K562 (cell line): ENCODE data around the gene NAT14. TPM values are rescaled to one million over a fixed set of nuclear protein-coding genes. Genes with fewer than 3 reads are reported as not detected.

Source experiments
- ARID4B ChIP-seq: sonication (generic); formaldehyde crosslinking; IDR thresholded peaks from 2 replicates; pipeline ENCODE4 v1.8.0; 2022; ENCODE audit warnings: mild to moderate bottlenecking, missing genetic modification reagents
- BCOR ChIP-seq: fragments of 450-650 bp; IDR thresholded peaks from 2 replicates; pipeline ENCODE4 v1.6.1; 2016
- BDP1 ChIP-seq: IDR thresholded peaks from 3 replicates; pipeline ENCODE4 v1.6.1; 2011; ENCODE audit not compliant: insufficient read length, insufficient read depth
- CHD1 ChIP-seq: fragments of 200-600 bp; sonication (generic); IDR thresholded peaks from one replicate; pipeline ENCODE4 v1.6.1; 2012; ENCODE audit warnings: mild to moderate bottlenecking, moderate library complexity, low read length, inconsistent platforms
- GATA2 ChIP-seq: sonication (generic); formaldehyde crosslinking; IDR thresholded peaks from 2 replicates; pipeline ENCODE4 v1.4.0; 2020; ENCODE audit warnings: mild to moderate bottlenecking, missing genetic modification reagents
- HINFP ChIP-seq: fragments of 450-650 bp; conservative IDR thresholded peaks from 2 replicates; pipeline ENCODE4 v1.6.1; 2016; ENCODE audit warnings: missing genetic modification characterization, low read depth, mild to moderate bottlenecking, control low read depth, missing compliant biosample characterization
- HNRNPH1 ChIP-seq: fragments of 200-400 bp; formaldehyde crosslinking; optimal IDR thresholded peaks from 2 replicates; pipeline ENCODE3; 2017; ENCODE audit warnings: low read depth, mild to moderate bottlenecking, low read length, moderate library complexity
- IRF1 ChIP-seq: sonication (generic); formaldehyde crosslinking; IDR thresholded peaks from 2 replicates; pipeline ENCODE4 v1.8.0; 2022; ENCODE audit warnings: missing genetic modification reagents, mild to moderate bottlenecking, borderline replicate concordance
- MAFK ChIP-seq: IDR thresholded peaks from 2 replicates; pipeline ENCODE4 v1.6.1; 2011; ENCODE audit warnings: low read length, improper control_type of control experiment
- NR2C1 ChIP-seq, 2 experiments: fragments of 450-650 bp; IDR thresholded peaks; 2 replicates each; pipeline ENCODE4 v1.6.1; 2017; ENCODE audit warnings: mild to moderate bottlenecking in 2 of 2, antibody characterized with exemption in 1 of 2, inconsistent platforms in 1 of 2, missing compliant biosample characterization in 1 of 2, missing genetic modification characterization in 1 of 2
- PCBP2 ChIP-seq: fragments of 200-400 bp; formaldehyde crosslinking; IDR thresholded peaks from 2 replicates; pipeline ENCODE4 v1.6.1; 2018; ENCODE audit warnings: low read length, low read depth, mild to moderate bottlenecking, moderate library complexity; ENCODE audit not compliant: poor library complexity, severe bottlenecking
- SMARCA4 ChIP-seq: fragments of 450-650 bp; IDR thresholded peaks from 2 replicates; pipeline ENCODE4 v1.6.1; 2016
- U2AF1 ChIP-seq: fragments of 200-400 bp; formaldehyde crosslinking; optimal IDR thresholded peaks from 2 replicates; pipeline ENCODE3; 2017; ENCODE audit warnings: mild to moderate bottlenecking, low read depth, low read length, moderate library complexity
- XRCC3 ChIP-seq: fragments of 450-650 bp; IDR thresholded peaks from 2 replicates; pipeline ENCODE4 v1.6.1; 2017; ENCODE audit warnings: mild to moderate bottlenecking, moderate library complexity
- ZNF12 ChIP-seq: sonication (generic); formaldehyde crosslinking; IDR thresholded peaks from 2 replicates; pipeline ENCODE4 v1.4.0; 2020; ENCODE audit warnings: mild to moderate bottlenecking, missing genetic modification reagents
- ZNF184 ChIP-seq: sonication (generic); formaldehyde crosslinking; IDR thresholded peaks from 2 replicates; pipeline ENCODE4 v1.5.0; 2020; ENCODE audit warnings: missing genetic modification reagents
- ZNF212 ChIP-seq: fragments of 450-650 bp; formaldehyde crosslinking; IDR thresholded peaks from 2 replicates; pipeline ENCODE4 v1.4.0; 2020; ENCODE audit warnings: mild to moderate bottlenecking
- ZNF282 ChIP-seq: sonication (generic); formaldehyde crosslinking; IDR thresholded peaks from 2 replicates; pipeline ENCODE4 v1.8.1; 2023; ENCODE audit warnings: missing genetic modification reagents
- ZNF75A ChIP-seq: fragments of 450-650 bp; formaldehyde crosslinking; IDR thresholded peaks from 2 replicates; pipeline ENCODE4 v1.4.0; 2020; ENCODE audit warnings: mild to moderate bottlenecking
- ZNF778 ChIP-seq: fragments of 450-650 bp; formaldehyde crosslinking; IDR thresholded peaks from 2 replicates; pipeline ENCODE4 v1.4.0; 2020; ENCODE audit warnings: mild to moderate bottlenecking, moderate library complexity
- polyA plus RNA-seq, 8 experiments: library from polyadenylated mRNA; depleted of rRNA in 4 of 8; stranded (reverse) in 5 of 8; unstranded in 3 of 8; fragments of >200 nt; fragmentation: Nextera tagmentation in 2 of 8; fragmentation: Illumina TruSeq in 1 of 8; extraction: Ambion mirVana in 2 of 8; extraction: Trizol in 1 of 8; gene quantifications; 2 replicates each; pipeline versions ENCODE4 v1.2.1 to v1.2.3, GENCODE V29; 2011 to 2014; ENCODE audit warnings: inconsistent platforms in 1 of 8, missing spikeins in 1 of 8
- total RNA-seq, 7 experiments: library from RNA; depleted of rRNA in 6 of 7; stranded (reverse); fragments of >200 nt in 6 of 7; fragmentation: Illumina TruSeq in 2 of 7; extraction: Trizol in 2 of 7; gene quantifications; 2 replicates each; pipeline versions ENCODE4 v1.2.1 to v1.2.3, GENCODE V29; 2011 to 2021; ENCODE audit warnings: low replicate concordance in 1 of 7

NAT14 gene
- total and polyA plus RNA-seq, 9 of the 15 experiments (the other 6 are each of a cell fraction or from before 2014, with no cell fraction given), result 2.4 to 77.0 (median 26.7) TPM

GRCh38 chr19:55461974-55462626 is 22.9 kb upstream of the NAT14 start (continued):
- TF ChIP-seq ZNF75A (CRISPR knock-in tag) (no peak), PCBP2 (no peak), HINFP (no peak), U2AF1 (no peak), SMARCA4 (0 out of 2 replicates have a peak, but pooled peaks have one; percentile 44), NR2C1 (IDR thresholded peaks at IDR 0.05) (no peak), NR2C1 (tag; IDR thresholded peaks at IDR 0.05) (no peak), ARID4B (CRISPR knock-in tag) (0 out of 2 replicates have a peak, but pooled peaks have one; percentile 36), BDP1 (no peak), ZNF778 (no peak), IRF1 (CRISPR knock-in tag) (no peak), XRCC3 (no peak), CHD1 (peak; percentile 97), ZNF12 (CRISPR knock-in tag) (no peak), GATA2 (CRISPR knock-in tag) (no peak), ZNF282 (CRISPR knock-in tag) (no peak), ZNF212 (CRISPR knock-in tag) (peak; percentile 17; the same call in 1 of the 2 replicates), BCOR (peak; percentile 81; the same call in 1 of the 2 replicates), MAFK (no peak), HNRNPH1 (no peak), ZNF184 (CRISPR knock-in tag) (no peak)
